Inflammatory macrophage (primary cell): ENCODE data around the gene ARMC3.
"Not testable (repeated sequence)": the region's sequence is repeated elsewhere in the genome, so short reads cannot be mapped to it uniquely, and the experiment has no call there.

Experiments used
- DNase-seq, 2 donors: peaks; one replicate each; pipeline ENCODE4 v3.0.0-alpha.2; 2020 to 2022
- total RNA-seq, 18 experiments: gene quantifications; one replicate each; lab custom pipeline; 2026; ENCODE audit warnings: mixed read lengths in 6 of 18, inconsistent platforms in 2 of 18; lab: John Stamatoyannopoulos, UW

The ARMC3 gene, protein sequence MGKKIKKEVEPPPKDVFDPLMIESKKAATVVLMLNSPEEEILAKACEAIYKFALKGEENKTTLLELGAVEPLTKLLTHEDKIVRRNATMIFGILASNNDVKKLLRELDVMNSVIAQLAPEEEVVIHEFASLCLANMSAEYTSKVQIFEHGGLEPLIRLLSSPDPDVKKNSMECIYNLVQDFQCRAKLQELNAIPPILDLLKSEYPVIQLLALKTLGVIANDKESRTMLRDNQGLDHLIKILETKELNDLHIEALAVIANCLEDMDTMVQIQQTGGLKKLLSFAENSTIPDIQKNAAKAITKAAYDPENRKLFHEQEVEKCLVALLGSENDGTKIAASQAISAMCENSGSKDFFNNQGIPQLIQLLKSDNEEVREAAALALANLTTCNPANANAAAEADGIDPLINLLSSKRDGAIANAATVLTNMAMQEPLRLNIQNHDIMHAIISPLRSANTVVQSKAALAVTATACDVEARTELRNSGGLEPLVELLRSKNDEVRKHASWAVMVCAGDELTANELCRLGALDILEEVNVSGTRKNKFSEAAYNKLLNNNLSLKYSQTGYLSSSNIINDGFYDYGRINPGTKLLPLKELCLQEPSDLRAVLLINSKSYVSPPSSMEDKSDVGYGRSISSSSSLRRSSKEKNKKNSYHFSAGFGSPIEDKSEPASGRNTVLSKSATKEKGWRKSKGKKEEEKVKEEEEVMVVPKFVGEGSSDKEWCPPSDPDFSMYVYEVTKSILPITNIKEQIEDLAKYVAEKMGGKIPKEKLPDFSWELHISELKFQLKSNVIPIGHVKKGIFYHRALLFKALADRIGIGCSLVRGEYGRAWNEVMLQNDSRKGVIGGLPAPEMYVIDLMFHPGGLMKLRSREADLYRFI
- total RNA-seq: 0 to 0.21 (median 0.02) reads per million in 18 experiments

DNA sequence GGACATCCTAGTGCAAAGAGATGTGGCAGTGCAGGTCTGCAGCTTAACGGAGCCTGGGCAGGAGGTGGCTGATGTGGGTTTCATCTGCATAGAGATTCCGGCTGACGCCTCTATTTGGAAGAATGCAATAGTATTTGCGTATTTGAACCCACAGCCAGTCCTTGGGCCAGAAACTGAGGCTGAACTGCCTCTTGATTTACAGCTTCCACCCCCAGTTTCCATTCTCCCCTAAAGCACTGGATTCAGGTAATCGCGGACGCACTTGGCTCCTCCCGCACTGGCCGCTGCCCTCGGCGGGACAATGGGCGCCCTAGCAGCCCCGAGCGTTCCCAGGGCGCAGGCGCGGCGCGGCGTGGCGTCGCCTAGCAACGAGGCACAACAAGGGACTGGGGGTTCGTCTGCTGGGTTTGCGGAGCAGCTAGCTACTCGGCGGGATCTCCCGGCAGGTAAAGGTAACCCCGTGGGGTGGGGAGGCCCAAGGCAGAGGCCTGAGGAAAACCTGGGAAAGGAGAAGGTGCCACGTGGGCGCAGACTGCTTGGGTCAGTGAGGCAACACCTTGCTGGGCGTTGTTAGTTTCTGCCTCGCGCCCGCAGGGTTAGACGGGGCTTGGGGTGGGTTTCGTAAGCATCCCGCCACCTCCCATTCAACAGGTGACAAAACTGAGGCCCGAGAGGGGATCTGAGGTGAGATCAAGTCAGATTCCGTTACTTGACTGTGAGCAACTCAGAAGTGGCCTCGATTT lies at the start of gene ARMC3:
TSS of gene ARMC3 (plus strand) at position 393 of the 743 bp plus-strand sequence. CDS start 3,944 bp downstream, outside the sequence.
- DNase-seq: peak; percentile 25 to 31

DNA sequence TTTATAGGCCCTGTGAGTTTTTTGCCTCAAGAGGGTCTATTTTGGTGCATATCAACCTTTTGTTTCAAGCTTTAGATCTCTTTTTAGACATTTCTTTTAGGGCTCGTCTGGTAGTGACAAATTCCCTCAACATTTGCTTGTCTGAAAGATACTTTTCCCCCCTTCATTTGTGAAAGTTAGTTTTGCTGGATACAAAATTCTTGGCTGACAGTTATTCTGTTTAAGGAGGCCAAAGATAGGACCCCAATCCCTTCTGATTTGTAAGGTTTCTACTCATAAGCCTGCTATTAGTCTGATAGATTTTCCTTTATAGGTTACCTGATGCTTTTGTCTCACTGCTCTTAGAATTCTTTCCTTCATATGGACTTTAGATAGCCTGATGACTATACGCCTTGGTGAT lies 36.1 kb upstream of the ARMC3 start:
- DNase-seq: no peak

DNA sequence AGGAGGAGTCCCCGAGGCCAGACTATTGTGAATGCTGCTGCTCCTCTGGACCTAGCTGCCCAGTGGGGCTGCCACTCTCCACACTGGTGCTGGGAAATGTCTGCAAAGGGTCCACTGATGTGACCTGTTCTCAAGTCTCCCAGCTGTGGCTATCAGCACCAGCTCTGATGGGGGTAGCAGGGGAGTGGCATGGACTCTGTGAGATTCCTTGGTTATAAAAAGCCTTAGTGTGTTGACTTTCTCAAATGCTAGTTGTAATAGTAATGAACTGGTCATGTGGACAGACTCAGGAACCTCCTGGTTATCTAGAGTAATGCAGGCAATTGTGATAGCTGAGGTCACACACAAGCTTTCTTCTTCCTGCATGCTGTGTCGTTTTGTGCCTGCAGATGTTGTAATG lies 34.1 kb upstream of the ARMC3 start:
- DNase-seq: no peak

DNA sequence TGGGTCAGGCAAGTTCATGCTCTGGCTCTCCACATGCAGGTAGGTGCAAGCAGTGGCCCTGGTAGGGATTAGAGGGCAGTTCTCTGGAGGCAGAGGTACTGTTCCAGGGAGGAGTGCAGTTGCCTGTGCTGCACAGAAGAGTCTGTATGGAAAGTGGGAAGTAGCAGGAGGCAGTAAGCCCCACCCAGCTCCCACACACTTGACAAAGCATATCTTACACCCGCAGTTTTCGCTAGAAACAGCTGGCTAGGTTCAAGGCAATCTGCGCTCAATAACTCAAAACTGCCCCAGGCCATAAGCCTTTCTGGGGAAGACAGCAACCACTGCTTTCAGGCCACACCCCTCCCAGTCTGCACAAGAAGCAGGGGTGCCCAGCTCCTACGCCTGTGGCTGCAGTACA lies 33.1 kb upstream of the ARMC3 start:
- peak; percentile 65 to 69 for DNase-seq

DNA sequence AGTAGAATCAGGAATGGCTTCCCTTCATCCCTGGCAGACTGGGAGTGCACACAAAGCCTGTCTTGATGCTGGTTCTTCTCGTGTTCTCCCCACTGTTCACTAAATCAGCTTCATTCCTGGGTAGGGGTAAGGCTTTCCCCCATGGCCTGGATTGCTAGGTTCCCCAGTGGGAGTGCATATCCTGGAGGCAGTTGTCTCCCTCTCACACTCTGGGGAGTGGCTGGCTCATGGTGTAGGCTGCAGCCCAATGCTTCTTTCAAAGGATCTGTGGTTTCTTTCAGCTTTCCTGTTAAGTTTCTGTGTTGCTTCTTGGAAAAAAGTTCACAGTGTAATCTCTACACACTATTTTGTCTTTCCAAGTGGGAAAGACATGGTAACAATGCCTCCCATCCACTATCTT lies 32.6 kb upstream of the ARMC3 start:
- DNase-seq: no peak

DNA sequence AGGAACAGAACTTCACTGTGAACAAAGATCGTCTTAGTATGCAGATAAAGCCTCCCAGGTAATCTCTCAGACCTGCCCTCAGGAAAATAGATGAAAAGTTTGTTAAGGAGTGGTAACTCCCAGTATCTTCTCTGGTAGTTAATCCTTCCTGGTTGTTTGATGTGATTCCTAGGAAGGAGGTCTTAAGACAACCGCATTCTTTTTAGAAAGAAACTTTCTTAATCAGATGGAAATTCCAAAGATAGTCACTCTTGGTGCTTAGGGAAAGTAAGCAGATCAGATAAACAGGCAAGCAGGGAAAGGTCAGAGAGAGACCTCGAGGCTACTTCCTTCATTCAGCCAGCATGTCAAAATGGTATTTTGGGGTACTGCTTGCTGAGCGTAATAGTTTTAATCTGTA lies 30.5 kb upstream of the ARMC3 start:
- no peak for DNase-seq

DNA sequence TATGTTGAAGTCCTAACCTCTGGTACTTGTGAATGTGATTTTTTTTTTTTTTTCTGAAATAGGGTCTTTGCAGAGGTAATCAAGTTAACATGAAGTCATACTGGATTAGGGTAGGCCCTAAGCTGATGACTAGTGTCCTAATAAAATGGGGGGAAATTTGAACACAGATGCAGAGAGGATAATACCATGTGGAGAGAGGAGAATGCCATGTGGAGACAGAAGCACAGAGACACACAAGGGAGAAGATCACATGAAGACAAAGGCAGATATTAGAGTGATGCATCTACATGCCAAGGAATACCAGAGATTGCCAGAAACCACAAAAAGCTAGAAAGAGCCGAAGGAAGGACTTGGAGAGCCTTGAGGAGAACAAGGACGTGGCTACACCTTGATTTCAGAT lies 28.5 kb upstream of the ARMC3 start:
- no peak for DNase-seq

DNA sequence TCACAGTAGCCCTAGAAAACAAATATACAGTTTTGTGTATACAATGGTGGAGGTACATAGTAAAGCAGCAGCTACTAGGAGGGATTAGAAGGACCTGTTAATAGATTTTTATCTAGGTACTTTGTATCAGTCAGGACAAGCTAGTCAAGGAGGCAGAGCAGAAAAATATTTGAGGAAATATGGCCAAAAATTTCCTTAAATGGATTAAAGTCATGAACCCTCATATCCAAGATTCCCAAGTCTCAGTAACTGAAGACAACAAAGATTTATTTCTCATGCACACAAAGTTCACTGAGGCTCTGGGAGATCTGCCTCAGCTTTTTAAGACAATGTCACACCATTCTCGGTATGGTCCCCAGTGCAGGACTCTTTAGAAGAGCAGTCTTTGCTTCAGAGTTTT lies 28.1 kb upstream of the ARMC3 start:
- no peak for DNase-seq

DNA sequence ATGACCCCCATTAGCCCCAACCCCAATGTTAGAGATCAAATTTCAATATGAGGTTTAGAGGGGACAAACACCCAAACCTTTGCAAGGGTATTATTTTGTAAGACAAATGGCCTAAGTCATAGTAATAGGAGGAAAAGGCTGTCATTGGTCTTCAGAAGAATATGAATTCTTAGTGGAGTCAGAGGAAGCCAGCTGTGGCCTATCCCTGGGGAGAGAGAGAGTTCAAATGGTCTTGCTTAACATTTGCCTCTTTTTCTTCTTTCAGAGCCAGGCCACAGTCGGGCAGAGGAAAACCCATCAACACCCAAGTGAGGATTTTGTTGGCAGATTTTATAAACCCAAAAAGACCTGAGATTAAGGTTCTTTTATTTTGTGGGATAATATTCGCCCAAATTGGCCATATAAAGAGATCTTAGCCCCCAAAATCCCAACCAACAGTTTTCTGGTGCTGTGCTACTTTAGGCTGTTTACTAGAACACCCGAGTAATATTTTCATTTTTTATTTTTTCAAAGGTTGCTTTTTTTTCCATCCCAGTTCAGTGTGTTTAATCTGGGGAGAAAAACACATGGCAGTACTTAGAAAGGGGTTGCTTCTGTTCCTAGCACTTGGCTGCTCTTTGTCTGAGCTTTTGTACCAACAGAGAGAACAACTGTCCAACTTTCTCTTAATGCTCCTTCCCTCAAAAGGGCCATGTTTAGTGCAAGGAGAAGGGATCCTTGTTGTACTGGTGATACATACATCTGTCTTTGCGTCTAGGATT lies 26.8 kb upstream of the ARMC3 start:
- no peak for DNase-seq

DNA sequence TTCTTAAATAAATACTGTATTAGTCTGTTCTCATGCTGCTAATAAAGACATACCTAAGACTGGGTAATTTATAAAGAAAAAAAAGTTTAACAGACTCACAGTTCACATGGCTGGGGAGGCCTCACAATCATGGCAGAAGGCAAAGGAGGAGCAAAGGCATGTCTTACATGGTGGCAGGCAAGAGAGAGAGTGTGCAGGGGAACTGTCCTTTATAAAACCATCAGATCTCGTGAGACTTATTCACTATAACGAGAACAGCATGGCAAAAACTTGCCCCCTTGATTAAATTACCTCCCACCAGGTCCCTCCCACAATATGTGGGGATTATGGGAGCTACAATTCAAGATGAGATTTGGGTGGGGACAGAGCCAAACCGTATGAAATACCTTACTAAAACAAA lies 25.7 kb upstream of the ARMC3 start:
- not testable (repeated sequence) for DNase-seq

DNA sequence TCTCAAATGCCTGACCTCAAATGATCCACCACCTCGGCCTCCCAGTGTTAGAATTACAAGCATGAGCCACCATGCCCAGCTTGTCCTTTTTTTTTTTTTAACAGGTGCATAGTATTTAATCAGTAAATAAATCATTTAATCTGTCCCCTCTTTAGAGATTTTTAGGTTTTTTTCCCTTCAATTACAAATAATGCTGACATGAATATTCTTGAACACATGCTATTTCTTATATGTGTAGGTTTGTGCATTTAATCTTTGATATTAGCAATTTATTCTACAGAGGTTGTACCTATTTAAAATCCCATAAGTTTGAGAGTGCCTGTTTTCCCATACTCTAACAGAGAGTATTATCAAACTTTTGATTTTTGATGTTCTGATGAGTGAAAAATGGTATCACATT lies 24.2 kb upstream of the ARMC3 start:
- DNase-seq: no peak

DNA sequence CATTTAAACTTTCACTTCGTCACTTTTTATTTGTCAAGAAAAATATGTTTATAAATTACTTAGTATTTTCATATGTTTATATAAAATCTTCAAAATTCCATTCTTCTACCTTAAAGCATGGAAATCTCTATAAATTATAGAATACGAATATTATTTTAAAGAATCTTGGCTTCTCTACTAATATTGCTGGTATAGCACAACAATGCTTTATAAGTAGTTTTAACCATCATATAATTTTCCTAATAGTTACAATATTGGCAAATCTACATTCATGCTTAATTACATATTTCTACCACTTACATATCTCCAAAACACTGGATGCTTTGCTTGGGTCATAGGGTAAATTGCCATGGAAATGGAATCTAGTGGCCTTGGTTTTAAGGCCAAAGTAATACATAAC lies 21.1 kb upstream of the ARMC3 start:
- no peak for DNase-seq

DNA sequence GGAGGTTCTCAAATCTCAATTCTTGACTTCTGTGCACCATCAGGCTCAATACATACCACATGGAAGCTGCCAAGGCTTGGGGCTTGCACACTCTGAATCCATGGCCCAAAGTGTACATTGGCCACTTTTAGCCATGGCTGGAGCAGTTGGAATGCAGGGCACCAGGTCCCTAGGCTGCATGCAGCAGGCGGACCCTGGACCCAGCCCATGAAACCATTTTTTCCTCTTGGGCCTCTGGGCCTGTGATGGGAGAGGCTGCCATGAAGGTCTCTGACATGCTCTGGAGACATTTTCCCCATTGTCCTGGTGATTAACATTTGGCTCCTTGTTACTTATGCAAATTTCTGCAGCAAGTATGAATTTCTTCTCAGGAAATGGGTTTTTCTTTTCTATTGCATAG lies 19.0 kb upstream of the ARMC3 start:
- no peak for DNase-seq

DNA sequence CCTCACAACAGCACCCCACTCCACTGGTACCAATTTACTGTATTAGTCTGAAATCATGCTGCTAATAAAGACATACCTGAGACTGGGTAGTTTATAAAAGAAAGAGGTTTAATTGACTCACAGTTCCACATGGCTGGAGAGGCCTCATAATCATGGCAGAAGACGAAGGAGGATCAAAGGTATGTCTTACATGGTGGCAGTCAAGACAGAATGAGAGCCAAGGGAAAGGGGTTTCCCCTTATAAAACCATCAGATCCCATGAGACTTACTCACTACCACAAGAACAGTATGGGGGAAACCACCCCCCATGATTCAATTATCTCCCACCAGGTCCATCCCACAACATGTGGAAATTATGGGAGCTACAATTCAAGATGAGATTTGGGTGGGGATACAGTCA lies 18.2 kb upstream of the ARMC3 start:
- not testable (repeated sequence) for DNase-seq

DNA sequence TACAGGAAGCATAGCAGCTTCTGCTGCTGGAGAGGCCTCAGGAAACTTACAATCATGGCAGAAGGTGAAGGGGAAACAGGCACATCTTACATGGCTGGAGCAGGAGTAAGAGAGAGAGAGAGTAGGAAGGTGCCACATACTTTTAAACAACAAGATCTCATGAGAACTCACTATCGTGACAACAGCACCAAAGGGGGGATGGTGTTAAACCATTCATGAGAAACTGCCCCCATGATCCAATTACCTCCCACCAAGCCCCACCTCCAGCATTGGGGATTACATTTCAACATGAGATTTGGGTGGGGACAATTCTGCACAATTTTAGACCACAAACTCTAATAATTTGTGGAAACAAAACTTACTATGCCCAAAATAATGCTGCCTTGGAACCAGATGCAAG lies 16.8 kb upstream of the ARMC3 start:
- DNase-seq: no peak

DNA sequence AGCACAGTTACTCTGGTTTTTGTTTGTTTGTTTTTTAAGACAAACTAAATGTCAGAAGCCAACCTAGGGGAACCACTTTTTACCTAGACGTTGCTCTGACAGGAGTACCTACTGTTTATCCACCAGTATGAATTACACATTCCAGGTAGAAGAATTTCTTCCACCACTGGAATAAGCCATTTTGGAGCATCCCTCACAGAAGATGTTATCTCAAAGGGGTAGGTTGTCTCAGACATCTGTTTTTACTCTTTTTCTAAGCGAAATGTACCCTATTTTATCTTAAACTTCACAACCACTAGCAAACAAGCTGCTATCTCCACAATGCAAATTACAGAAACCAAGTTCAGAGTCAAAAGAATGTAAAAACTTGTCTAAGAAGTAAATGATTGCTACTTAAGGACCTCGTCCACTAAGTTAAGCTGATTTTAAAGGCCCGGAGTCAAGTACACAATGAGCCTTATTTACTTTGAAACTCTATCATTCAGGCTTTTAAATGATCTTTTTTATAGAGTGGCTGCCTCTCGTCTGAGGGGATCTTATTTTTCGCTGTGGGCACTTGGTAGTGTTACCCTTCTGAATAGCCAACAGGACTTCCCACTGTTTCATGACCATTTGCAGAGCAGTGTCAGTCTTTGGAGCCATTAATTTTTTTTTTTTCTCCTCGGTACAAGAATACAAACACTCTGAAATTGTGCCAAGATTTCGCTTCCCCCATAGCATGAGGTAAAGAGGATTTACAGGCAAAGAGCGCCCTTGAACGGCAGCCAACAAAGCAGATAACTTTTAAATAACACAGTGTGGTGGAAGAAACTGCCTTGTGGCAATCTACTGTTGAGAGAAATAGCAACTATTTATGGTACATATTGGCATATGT lies 15.7 kb upstream of the ARMC3 start:
- DNase-seq: no peak

DNA sequence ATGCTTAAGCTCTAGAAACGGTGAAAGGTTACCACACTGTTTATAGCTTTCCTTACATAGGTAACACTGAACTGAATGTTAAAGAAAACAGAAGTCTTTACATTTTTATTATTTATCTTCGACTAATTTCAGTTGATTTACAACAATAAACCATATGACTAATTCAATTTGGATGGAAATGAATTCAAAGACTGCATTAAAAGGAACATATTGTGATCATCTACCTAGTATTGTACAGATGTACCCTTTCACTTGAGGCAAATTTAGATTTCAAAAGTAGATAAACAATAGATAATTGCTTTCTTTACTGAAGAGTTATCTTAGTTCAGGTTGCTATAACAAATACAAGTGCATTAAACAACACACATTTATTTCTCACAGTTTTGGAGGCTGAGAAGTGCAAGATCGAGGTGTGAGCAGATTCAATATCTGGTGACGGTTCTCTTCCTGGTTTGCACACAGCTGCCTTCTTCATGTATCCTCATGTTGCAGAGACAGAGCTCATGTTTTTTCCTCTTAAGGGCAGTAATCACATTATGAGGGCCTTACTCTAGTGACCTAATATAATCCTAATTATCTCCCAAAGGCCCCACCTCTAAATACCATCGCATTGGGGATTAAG lies 15.0 kb upstream of the ARMC3 start:
- no peak for DNase-seq

DNA sequence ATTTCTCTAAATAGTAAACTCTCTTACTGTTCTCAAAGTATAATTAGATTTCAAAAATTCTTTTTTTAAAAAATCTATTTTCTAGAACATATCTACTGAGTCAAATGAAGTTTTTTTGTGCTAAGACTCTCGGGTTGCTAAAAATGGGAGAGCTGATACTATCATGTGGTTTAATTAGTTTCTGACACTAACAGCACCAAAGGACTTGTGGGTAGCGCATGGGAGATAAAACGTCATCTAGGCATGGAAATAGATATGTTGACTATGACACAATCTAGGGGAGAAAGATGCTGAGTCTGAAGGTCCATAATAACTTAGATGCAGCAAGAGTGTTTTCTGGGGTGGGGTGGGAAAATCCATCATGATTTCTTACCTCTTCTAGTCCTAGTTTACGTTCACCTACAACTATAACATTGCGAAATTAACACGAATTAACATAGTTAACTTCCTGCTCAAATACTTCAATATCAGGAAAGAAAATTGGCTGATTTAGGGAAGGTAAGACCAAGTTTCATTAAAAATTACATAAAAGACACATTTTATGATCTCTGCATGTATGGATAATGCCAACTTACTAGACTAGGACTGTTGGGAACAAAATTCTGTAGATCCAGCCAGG lies 14.3 kb upstream of the ARMC3 start:
- no peak for DNase-seq

DNA sequence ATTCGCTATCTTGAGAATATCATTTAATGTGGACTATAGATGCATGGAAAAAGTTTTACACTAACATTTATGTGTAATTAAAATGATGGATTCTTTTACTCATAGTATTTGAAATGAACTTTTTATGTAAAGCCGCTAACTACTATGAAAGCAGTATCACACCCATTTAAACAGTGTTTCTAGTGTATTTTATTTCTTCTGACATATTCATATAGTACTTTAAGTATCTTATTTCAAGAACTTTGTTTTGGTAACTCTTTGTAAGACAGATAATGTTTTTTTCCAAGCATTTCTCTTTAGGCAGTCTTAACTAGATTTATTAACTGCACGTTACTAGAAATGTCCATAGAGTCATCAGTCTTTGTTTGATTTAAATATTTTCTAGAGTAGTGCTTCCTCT lies 12.5 kb upstream of the ARMC3 start:
- DNase-seq: no peak

DNA sequence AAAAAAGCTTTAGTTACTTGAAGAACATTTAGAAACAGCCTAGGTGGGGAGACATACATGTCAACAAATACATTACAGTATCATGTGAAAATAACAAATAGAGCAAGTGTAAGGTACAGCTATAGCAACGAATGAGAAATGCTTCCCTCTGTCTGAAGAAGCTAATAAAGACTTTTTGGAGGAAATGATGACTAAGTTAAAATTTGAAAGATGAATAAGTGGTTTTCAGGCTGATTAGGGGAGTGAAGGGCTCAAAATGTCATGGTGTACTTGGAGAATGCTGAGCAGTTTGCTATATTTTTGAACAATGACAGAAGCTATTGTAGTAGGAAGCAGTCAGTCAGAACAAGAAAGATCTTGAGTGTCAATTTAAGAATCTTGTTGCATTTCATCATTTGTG lies 2.8 kb upstream of the ARMC3 start:
- DNase-seq: no peak
